ENCODE measurements around the gene B4GALT4.

Gene B4GALT4

DNA sequence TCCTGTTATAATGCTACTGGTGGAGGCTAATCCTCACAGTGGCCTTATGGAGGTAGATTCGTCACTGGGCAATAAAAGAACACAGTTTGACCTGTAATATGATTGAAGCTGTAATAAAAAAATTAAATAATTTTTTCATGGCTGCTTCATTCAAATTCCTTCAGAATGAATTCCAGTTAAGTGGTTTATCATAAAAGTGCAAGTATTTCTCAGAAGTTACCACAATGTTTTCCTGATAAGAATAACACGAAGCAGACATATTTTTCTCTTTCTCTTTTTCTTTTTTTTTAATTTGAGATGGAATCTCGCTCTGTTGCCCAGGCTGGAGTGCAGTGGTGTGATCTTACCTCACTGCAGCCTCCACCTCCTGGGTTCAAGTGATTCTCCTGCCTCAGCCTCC is 15.6 kb downstream of the B4GALT4 start:
- ATAC-seq, result no peak
- Mint-ChIP-seq H3K27me3 (no peaks in the 10 kb centered on the region), H3K9me3 (no peaks in the 10 kb centered on the region), H3K4me3 (no peak overlapping the region), H3K36me3 (peaks cover 69% of the 10 kb centered on the region), H3K4me1 (no peaks in the 10 kb centered on the region), H3K27ac (no peak overlapping the region)

DNA sequence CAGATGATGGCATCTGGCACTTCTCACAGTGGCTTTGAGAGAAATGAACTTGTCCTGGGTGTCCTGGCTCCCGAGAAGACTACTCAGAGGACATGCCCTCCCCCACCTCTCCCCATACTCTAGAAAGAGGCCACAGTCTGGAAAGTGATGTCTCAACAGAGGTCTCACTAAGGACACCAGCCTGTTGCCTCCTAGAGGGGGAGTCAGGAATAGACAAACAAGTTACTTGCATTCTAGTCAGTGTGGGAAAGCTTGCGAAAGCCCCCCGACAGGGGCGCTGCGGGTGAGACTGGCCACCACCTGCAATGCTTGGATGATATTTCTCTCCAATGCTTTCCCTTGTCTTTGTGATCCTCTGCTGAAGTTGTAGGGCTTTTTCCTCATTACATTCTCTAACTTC is 17.2 kb downstream of the B4GALT4 start:
- Mint-ChIP-seq H3K27me3 (no peaks in the 10 kb centered on the region), H3K36me3 (peaks cover 65% of the 10 kb centered on the region), H3K9me3 (no peaks in the 10 kb centered on the region), H3K4me3 (no peak overlapping the region), H3K27ac (no peak overlapping the region), H3K4me1 (peaks cover 12% of the 10 kb centered on the region)
- ATAC-seq, result no peak

DNA sequence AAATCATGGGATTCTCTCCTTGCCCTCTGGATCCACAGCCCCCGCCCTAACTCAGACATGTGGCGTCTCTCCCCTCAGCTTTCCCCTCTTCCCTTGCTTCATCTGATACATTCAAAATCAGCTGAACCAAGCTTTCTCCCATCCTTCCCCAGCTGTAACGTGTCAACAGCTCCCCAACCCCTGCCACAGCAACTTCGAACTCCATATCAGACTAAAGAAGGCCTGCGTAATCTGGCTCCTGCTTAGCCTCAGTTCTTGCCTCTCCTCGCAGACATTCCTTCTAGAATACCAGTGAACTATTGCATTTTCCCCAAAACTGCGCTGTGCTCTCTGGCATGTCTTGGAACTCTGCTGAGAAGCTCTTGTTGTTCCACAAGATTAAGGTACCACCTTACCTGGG is 18.3 kb downstream of the B4GALT4 start:
- Mint-ChIP-seq H3K36me3 (peaks cover 61% of the 10 kb centered on the region), H3K9me3 (no peaks in the 10 kb centered on the region), H3K4me1 (peaks cover 15% of the 10 kb centered on the region)

DNA sequence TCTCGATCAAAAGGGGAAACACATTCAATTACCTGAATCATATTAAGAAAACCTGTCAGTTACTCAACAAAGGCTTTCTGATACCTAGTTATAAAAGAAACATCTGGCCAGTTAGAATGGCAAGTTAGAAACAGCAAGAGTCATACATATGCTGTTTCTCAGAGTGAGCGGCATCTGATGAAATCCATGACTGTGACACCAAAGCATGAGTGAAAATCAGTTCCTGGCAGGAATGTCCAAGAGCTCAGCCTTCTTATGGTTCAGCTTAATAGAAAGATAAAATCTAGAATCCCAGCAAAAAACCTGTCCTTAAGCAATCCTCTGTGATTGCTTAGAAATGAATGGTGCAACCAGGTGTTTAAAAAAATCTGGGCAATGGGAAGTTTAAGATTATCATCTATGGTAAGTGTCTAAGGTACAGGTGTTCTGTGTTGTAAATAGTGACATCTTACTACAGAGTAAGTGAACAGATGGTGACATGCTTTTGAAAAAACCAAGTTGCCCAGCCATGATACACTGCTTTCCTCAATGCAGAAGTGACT is 18.8 kb downstream of the B4GALT4 start:
- Mint-ChIP-seq H3K27me3 (no peaks in the 10 kb centered on the region), H3K27ac (peak overlapping the region; percentile 35), H3K4me1 (peaks cover 15% of the 10 kb centered on the region), H3K4me3 (no peak overlapping the region), H3K9me3 (no peaks in the 10 kb centered on the region), H3K36me3 (peaks cover 61% of the 10 kb centered on the region)
- no peak for ATAC-seq

More for the DNA sequence above, 18.3 kb downstream of the B4GALT4 start:
- H3K27ac Mint-ChIP-seq, result no peak overlapping the region
- H3K4me3 Mint-ChIP-seq, result no peak overlapping the region
- no peaks in the 10 kb centered on the region for H3K27me3 Mint-ChIP-seq
- no peak for ATAC-seq

DNA sequence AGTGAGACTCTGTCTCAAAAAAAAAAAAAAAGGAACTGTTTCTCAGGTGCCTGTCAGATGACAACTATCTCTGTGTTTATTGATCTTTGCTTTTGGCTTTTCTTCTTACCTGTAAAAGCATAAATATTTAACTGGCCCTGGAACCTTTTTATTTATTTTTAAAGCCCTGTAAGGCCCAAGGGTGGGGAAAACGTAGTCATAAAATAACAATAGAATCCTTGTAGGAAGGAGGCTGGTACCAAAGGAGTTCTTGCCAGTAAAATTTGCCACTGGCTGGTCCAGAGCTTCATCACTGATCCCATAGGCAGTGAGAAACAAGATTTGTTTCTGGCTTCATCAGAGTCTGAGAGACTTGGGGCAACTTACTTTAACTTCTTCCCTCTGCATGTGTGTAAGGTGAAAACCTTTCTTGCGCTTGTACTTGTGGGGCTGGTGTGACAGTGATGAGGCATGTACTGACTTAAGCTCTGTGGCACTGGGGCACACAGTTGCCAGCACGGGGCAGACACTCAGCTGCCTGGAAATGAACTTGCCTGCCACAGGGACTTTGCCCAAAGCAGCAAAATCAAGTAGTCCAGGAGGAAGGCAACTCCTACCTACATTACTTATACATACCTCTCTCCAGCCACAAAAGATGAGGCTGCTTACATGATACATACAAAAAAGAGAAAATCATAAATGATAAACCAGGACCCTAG is 19.6 kb downstream of the B4GALT4 start:
- Mint-ChIP-seq H3K36me3 (peaks cover 55% of the 10 kb centered on the region), H3K27ac (peak overlapping the region; percentile 35), H3K4me3 (no peak overlapping the region), H3K9me3 (no peaks in the 10 kb centered on the region), H3K27me3 (no peaks in the 10 kb centered on the region), H3K4me1 (peaks cover 15% of the 10 kb centered on the region)
- no peak for ATAC-seq

DNA sequence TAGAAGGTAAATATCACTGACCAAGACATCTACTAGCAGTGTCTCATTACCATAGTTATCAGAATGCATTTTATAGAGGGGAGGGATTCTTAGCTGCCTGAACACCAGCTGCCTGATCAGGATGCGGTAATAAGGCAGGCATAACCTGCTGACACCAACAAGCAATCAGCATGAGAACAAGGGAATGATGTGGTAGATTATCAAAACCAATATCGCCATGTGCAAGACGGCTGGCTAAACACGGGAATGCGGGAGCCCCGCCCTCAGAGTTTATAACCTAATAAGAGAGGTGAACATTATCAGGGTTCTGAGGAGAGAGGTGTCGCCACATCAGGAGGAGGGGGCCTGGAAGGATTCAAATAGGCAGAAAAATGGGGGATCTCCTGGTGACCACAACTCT is 20.5 kb downstream of the B4GALT4 start:
- H3K27ac Mint-ChIP-seq, result peak overlapping the region; percentile 13
- no peaks in the 10 kb centered on the region for H3K9me3 Mint-ChIP-seq
- H3K4me1 Mint-ChIP-seq, result peaks cover 15% of the 10 kb centered on the region
- H3K27me3 Mint-ChIP-seq, result no peaks in the 10 kb centered on the region
- H3K4me3 Mint-ChIP-seq, result no peak overlapping the region
- H3K36me3 Mint-ChIP-seq, result peaks cover 62% of the 10 kb centered on the region
- no peak for ATAC-seq

DNA sequence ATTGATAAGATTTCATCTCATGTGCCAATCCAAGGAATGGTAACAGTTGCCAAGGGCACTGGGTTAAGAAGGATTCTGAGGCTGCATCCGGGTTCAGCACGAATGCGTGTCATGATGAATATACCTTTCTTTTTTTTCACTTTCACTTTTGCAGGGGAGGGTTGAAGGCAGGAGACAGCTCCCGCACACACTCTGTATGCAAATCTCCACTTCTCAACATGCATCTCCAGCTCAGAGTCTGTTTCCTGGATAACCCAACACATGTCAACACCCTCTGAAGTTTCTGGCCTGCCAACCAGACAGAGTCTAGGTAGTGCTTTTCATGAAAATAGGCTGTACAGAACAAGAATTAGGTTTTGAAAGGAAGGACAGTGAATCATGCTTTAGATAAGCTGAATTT is 21.6 kb downstream of the B4GALT4 start:
- peak; percentile 86 for ATAC-seq
- Mint-ChIP-seq H3K9me3 (no peaks in the 10 kb centered on the region), H3K27me3 (no peaks in the 10 kb centered on the region), H3K4me3 (no peak overlapping the region), H3K4me1 (peaks cover 15% of the 10 kb centered on the region), H3K27ac (peak overlapping the region; percentile 71), H3K36me3 (peaks cover 65% of the 10 kb centered on the region)

DNA sequence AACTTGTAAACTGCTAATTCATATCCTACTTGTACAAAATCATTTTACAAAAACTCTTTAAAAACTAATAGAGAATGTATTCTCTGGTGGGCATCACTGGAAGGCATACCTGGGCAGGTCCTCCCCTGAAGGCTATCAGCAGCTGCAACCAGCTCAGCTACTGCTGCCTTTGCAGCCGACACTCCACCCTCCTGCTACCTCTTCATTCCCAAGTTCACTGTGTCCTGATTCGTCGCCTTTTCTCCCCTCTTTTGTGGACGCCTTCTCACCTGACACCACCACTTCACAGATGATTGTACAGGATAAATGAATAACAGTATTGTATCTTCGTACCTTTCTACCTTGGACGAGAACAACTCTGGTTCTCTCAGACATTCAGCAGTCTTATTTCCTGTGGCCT is 28.9 kb downstream of the B4GALT4 start:
- Mint-ChIP-seq H3K36me3 (peaks cover 71% of the 10 kb centered on the region), H3K27ac (no peak overlapping the region), H3K27me3 (no peaks in the 10 kb centered on the region), H3K4me1 (no peaks in the 10 kb centered on the region), H3K4me3 (no peak overlapping the region), H3K9me3 (no peaks in the 10 kb centered on the region)
- no peak for ATAC-seq

DNA sequence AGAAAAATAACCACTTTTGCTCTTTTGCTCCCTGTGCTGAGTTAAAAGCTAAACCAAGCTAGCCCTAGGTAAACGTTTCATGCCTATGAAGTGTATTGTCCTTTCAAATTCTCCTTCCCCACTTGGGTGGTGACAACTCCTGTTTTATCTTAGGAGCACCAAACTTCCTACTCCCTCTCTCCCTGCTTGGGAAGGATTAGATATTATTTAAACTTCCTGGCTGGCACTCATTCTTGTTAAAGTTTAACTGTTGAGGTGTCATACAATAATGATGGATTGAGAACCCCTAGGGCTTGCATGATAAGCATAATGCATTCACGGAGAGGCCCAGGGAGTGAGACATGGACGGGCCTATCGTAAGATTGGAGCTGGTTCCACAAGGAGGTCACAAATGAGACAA is 29.5 kb downstream of the B4GALT4 start:
- H3K4me3 Mint-ChIP-seq, result no peak overlapping the region
- H3K27me3 Mint-ChIP-seq, result no peaks in the 10 kb centered on the region
- H3K36me3 Mint-ChIP-seq, result peaks cover 71% of the 10 kb centered on the region
- H3K27ac Mint-ChIP-seq, result no peak overlapping the region
- H3K4me1 Mint-ChIP-seq, result no peaks in the 10 kb centered on the region
- no peak for ATAC-seq
- H3K9me3 Mint-ChIP-seq, result no peaks in the 10 kb centered on the region

DNA sequence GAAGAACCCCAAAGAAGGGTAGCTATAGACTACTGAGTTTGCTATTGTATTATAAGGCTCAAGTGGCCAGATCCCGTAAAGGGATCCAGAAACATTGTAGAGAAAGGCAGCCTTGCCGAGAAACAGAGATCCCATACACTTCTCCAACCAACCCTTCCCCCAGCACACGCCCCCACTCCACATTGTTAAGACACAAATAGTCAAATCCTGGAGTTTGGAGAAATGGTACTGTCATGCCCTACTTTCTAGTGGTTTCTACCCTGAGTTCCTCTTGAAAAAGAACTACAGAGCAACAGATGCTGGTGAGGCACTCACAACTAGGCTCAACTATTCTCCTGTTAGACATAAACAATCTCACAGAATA is 33.2 kb downstream of the B4GALT4 start:
- ATAC-seq, result no peak
- Mint-ChIP-seq H3K36me3 (peaks cover 56% of the 10 kb centered on the region), H3K4me1 (no peaks in the 10 kb centered on the region), H3K27me3 (no peaks in the 10 kb centered on the region), H3K27ac (no peak overlapping the region), H3K9me3 (no peaks in the 10 kb centered on the region), H3K4me3 (no peak overlapping the region)

DNA sequence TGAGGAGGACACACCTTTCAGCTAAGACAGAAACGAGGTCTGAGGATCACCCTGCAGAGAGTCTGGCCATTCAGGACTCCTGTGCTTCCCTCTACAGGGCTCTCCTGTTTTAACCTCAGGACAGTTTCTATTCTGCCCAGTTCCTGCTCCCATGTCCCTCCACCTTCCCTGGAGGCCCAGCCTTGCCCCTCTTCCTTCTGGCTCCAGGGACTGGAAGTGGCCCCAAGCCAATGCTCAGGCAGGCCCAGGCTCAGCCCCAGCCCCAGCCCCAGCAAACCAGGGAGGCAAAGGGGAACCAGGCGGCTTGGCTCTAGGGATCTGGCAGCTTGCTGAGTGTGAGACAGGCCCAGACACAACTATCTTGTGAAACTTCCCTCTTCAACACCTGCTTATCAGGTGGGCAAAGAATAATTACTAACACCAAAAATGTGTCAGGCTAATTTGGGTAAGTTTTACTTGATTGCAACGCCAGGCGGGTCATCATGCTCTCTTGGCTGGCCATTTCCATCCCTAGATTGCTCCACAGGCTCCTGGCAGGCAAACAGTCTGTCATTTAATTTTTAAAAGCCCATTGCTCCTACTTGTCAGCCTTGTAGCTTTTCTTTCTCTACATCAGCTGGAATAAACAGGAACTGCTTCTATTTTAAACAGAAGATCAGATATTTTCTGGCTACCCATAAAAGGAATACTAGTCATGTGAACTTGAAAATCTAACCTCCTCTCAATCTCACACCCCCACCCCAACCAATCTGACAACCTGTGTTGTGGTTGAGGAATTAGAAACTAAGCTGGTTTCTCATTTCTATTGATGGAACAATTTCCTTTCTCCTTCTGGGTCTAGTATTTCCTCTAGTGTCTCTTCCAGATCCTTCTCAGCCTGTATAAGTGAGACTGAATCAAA is 33.8 kb downstream of the B4GALT4 start:
- ATAC-seq, result no peak
- Mint-ChIP-seq H3K27me3 (no peaks in the 10 kb centered on the region), H3K36me3 (peaks cover 50% of the 10 kb centered on the region), H3K9me3 (no peaks in the 10 kb centered on the region), H3K4me3 (no peak overlapping the region), H3K27ac (no peak overlapping the region), H3K4me1 (no peaks in the 10 kb centered on the region)

DNA sequence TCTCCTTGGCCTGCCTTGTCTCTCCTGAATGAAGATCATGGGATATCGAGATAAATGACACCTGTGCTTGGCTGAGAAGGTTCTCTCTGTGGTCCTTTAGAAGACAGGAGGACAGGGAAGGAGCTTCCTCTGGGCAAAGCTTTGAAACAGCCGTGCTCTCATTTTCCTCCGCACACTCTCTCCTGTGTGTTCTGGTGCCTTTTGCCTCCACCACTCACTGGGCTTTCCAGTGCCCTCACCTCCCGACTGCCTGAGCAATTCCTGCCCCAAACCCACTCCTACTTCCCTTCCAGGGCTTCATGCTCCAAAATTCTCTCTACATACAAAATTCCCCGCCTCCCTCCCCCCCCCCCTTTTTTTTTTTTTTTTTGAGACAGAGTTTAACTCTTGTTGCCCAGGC is 35.0 kb downstream of the B4GALT4 start:
- H3K4me1 Mint-ChIP-seq, result no peaks in the 10 kb centered on the region
- H3K9me3 Mint-ChIP-seq, result no peaks in the 10 kb centered on the region
- H3K27ac Mint-ChIP-seq, result no peak overlapping the region
- H3K36me3 Mint-ChIP-seq, result peaks cover 38% of the 10 kb centered on the region
- no peak for ATAC-seq
- no peak overlapping the region for H3K4me3 Mint-ChIP-seq
- no peaks in the 10 kb centered on the region for H3K27me3 Mint-ChIP-seq

DNA sequence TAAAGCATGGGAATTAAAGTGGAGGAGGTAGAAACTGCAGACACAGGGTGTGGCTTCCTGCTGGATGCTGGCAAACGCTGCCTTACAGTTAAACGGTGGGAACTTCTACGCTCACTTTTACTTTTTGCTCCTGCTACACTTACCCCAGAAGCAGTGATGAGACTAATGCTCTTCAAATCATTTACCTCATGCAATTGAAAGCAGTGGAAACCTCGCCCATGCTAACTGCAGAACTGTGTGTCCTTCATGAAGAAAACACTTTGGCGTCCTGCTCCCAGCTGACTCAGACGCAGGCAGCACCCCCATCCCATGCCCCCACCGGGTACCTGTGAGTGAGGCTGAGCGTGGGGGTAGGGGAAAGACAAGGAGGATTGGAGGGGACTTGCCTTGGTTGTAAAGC is 35.5 kb downstream of the B4GALT4 start:
- no peak overlapping the region for H3K4me3 Mint-ChIP-seq
- no peak for ATAC-seq
- H3K36me3 Mint-ChIP-seq, result peaks cover 34% of the 10 kb centered on the region
- H3K27me3 Mint-ChIP-seq, result no peaks in the 10 kb centered on the region
- no peak overlapping the region for H3K27ac Mint-ChIP-seq
- H3K9me3 Mint-ChIP-seq, result no peaks in the 10 kb centered on the region
- no peaks in the 10 kb centered on the region for H3K4me1 Mint-ChIP-seq

DNA sequence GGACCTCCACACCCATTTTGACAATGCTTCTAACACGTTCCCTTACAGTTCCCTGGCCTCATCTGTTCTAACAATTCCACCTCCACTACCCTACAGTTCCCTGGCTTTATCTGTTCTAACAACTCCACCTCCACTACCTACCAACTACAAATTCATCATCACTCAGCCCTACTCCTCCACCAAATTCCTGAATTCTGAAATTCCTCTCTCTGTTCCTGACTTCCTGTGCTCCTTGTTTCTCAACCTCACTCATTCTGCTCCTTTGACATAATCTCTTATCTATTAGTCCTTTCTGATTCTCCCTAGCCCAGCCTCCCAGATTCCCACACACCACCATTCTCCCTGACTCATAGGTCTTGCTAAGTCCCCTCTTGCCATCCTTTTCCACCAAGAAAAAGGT is 44.8 kb downstream of the B4GALT4 start:
- Mint-ChIP-seq H3K36me3 (no peaks in the 10 kb centered on the region), H3K9me3 (no peaks in the 10 kb centered on the region), H3K4me1 (no peaks in the 10 kb centered on the region), H3K27me3 (no peaks in the 10 kb centered on the region), H3K4me3 (no peak overlapping the region), H3K27ac (no peak overlapping the region)
- no peak for ATAC-seq

DNA sequence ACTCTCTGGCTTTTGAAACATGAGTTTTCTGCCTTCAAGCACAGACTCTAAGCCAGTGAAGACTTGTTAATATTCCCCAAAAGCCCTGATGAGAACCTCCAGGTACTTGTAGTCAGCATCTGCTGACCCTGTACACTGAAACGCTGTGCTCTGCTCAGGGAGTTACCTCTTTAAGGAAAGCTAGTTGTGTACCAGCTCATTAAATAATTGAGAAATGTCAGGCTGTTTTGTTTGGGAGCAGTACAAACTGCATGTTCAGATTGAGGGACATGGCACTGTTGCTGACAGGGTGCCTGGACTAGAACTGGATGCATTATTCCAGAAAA is 45.6 kb downstream of the B4GALT4 start:
- no peaks in the 10 kb centered on the region for H3K9me3 Mint-ChIP-seq
- no peak for ATAC-seq
- H3K27ac Mint-ChIP-seq, result no peak overlapping the region
- H3K4me1 Mint-ChIP-seq, result no peaks in the 10 kb centered on the region
- no peaks in the 10 kb centered on the region for H3K36me3 Mint-ChIP-seq
- no peaks in the 10 kb centered on the region for H3K27me3 Mint-ChIP-seq
- no peak overlapping the region for H3K4me3 Mint-ChIP-seq

Data from stimulated activated memory B cell treated with anti-CD40 and anti-IgM and Interleukin-4, amounts not matched to agents 10 μg/mL and 1 μg/mL and 100 μg/mL, for 72 hours (primary cell).